Pancreas (tissue), 10 donors: ENCODE data around the gene ARHGEF7. TPM values are rescaled to one million over a fixed set of nuclear protein-coding genes. Genes with fewer than 3 reads are reported as not detected.

Experiments
- ATAC-seq, 4 donors: fragments of 200-7000 bp; cut with Tn5 transposase; one replicate each; pipeline versions ENCODE4 v1.8.0 to v1.9.1; 2020; ENCODE audit warnings: mild to moderate bottlenecking in 4 of 4, moderate library complexity in 4 of 4
- DNase-seq, 6 donors: peaks; one replicate each; pipeline ENCODE4 v3.0.0-alpha.2; 2020
- FAIRE-seq: peaks from 2 replicates; lab custom pipeline; 2012; peaks lifted over from hg19 to GRCh38; lab: Jason Lieb, UNC
- H3K27ac ChIP-seq, 4 donors: fragments of 200-600 bp; sonication (generic); 1 replicate in 3 of 4; 2 replicates in 1 of 4; pipeline versions ENCODE4 v1.5.0 to v1.8.0; 2020
- H3K27me3 ChIP-seq, 4 donors: fragments of 200-600 bp; one replicate each; pipeline ENCODE4 v1.8.0; 2021
- H3K36me3 ChIP-seq, 3 donors: fragments of 200-600 bp; sonication (generic) in 1 of 3; one replicate each; pipeline versions ENCODE4 v1.5.0 to v1.8.0; 2020 to 2021
- H3K4me1 ChIP-seq, 3 donors: fragments of 200-600 bp; one replicate each; pipeline ENCODE4 v1.8.0; 2021
- H3K4me3 ChIP-seq, 4 donors: fragments of 200-600 bp; sonication (generic) in 2 of 4; one replicate each; pipeline versions ENCODE4 v1.5.0 to v1.8.0; 2020 to 2021
- H3K9me3 ChIP-seq, 4 donors: fragments of 200-600 bp; one replicate each; pipeline ENCODE4 v1.8.0; 2021
- CTCF ChIP-seq, 4 donors: fragments of 200-600 bp; sonication (generic) in 3 of 4; IDR thresholded peaks; one replicate each; pipeline versions ENCODE4 v1.5.0 to v1.8.0; 2021; ENCODE audit warnings: antibody characterized with exemption in 4 of 4
- WGBS, 2 donors: extraction: QIAGEN DNeasy Blood & Tissue Kit; methylation state at CpG; one replicate each; pipeline ENCODE4 v1.1.7; 2013; 5-methylcytosine and 5-hydroxymethylcytosine counted together
- intact Hi-C, 3 donors: fragments of 100-400 bp; cut with DNase I; formaldehyde crosslinking; loops; one replicate each; pipeline versions ENCODE4 v1.11.1 to v1.14.2; 2022
- polyA plus RNA-seq, 2 donors: library from polyadenylated mRNA; stranded (reverse); fragments of 200-250 nt; gene quantifications; one replicate each; pipeline ENCODE4 v1.2.3, GENCODE V29; 2013
- total RNA-seq, 6 donors: library from RNA; stranded (reverse); fragmentation: NEBNext Ultra II Directional in 4 of 6; extraction: Animal tissue kit (Norgen Biotek cat#: 25700) in 4 of 6; gene quantifications; one replicate each; pipeline versions ENCODE4 v1.2.1 to v1.2.4, GENCODE V29; 2021 to 2023
- donor health status: healthy with polysubstance abuse.
- donor health status: DM: no; HTN: no; CAD: no; lungs with moderate emphysema.
- donor health status: DM: no; HTN: no; CAD: no.
- donor health status: control.
- donor health status: control.
- donor health status: Bipolar disorder and iron deficiency.
- donor health status: DM: yes; HTN: yes; CAD: no.
- donor health status: DM: no; HTN: no; CAD: no.
- donor health status: DM: no; HTN: no; CAD: no.
- donor health status: DM: yes; HTN: yes; CAD: no.

The ARHGEF7 gene
- total and polyA plus RNA-seq, 8 donors, result 13.4 to 37.7 (median 22.2) TPM

DNA sequence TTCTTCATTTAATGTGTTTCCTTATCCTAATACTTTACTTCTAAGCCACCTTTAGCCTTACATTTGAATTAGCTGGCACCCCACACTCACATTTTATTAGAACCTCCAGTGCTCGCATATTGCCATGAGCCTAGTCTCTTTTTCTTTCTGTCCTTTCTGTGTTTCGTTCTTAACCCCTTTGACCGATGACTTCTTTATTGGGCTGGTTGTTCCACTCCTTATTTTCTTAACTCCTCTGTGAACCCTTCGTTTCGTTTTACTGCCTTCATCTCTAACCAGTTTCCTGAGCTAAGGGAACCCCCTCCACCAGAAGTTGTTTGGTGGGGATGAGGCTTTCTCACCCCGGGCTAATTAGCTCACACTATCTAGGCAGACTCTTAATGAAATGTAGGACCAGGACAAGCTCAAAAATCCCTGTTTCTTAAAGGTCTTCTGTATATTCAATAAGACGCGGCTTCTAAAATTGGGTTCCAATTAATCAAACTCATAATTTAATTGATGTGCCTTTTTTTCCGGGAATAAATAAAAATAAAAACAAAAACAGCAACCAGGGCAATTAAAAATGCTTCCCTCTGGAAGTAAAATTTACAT, 19.1 kb upstream of the ARHGEF7 start:
- no peak for DNase-seq
- Histone ChIP-seq H3K27me3 (no peaks in the 10 kb centered on the region), H3K9me3 (no peaks in the 10 kb centered on the region), H3K4me1 (no peaks in the 10 kb centered on the region), H3K4me3 (no peak overlapping the region), H3K27ac (no peak overlapping the region), H3K36me3 (no peaks in the 10 kb centered on the region)
- intact Hi-C loops, result loop anchor here in 1 of 3 donors (10.0 kb wide), 1 partner anchor 119 kb away; no protein-coding TSS in a partner anchor
- WGBS, 2 donors, result 56 to 64% methylated on average over 9 of the region's 9 CpGs
- no peak for TF ChIP-seq CTCF (IDR thresholded peaks at IDR 0.05)
- FAIRE-seq, result no peak
- no peak for ATAC-seq

GRCh38 chr13:111099290-111099689, 15.8 kb upstream of the ARHGEF7 start:
- no peak for ATAC-seq
- Histone ChIP-seq H3K4me1 (no peaks in the 10 kb centered on the region), H3K27ac (no peak overlapping the region), H3K36me3 (no peaks in the 10 kb centered on the region), H3K27me3 (no peaks in the 10 kb centered on the region), H3K9me3 (no peaks in the 10 kb centered on the region), H3K4me3 (no peak overlapping the region)
- intact Hi-C loops, result loop anchor here in 1 of 3 donors (10.0 kb wide), 1 partner anchor 116 kb away; no protein-coding TSS in a partner anchor
- TF ChIP-seq CTCF (IDR thresholded peaks at IDR 0.05), result no peak
- no peak for DNase-seq
- no peak for FAIRE-seq
- WGBS, 2 donors, result 24 to 28% methylated on average over 1 of the region's 1 CpG

GRCh38 chr13:111110054-111110453, 5.1 kb upstream of the ARHGEF7 start:
- H3K9me3 ChIP-seq, result no peaks in the 10 kb centered on the region
- H3K27ac ChIP-seq, result no peak overlapping the region
- FAIRE-seq (no peak), ATAC-seq (no peak), DNase-seq (no peak)
- H3K27me3 ChIP-seq, result peaks cover 0 to 4% (median 0%) of the 10 kb centered on the region in 4 donors
- TF ChIP-seq CTCF (IDR thresholded peaks at IDR 0.05), result no peak
- intact Hi-C loops, result no loop called here
- H3K4me3 ChIP-seq, result no peak overlapping the region
- H3K4me1 ChIP-seq, result no peaks in the 10 kb centered on the region
- no peaks in the 10 kb centered on the region for H3K36me3 ChIP-seq
- WGBS, 2 donors, result 49 to 62% methylated on average over 2 of the region's 2 CpGs

- no peaks in the 10 kb centered on the region for H3K9me3 ChIP-seq
- no peak for FAIRE-seq
- no peak for DNase-seq
- no peak overlapping the region for H3K4me3 ChIP-seq
- H3K36me3 ChIP-seq, result no peaks in the 10 kb centered on the region
- peaks cover 0 to 7% (median 3%) of the 10 kb centered on the region in 4 donors for H3K27me3 ChIP-seq
- H3K27ac ChIP-seq, result no peak overlapping the region
- no peak for ATAC-seq
- WGBS, 2 donors, result 73 to 76% methylated on average over 7 of the region's 7 CpGs
- TF ChIP-seq CTCF (IDR thresholded peaks at IDR 0.05), result no peak
- intact Hi-C loops, result no loop called here
- H3K4me1 ChIP-seq, result peaks cover 0 to 4% (median 0%) of the 10 kb centered on the region in 3 donors
Measured at GRCh38 chr13:111111376-111111937, 3.7 kb upstream of the ARHGEF7 start.

- ATAC-seq (no peak), FAIRE-seq (no peak), DNase-seq (no peak)
- Histone ChIP-seq H3K27ac (no peak overlapping the region), H3K27me3 (peaks cover 0 to 7% (median 3%) of the 10 kb centered on the region in 4 donors), H3K4me3 (no peak overlapping the region), H3K36me3 (no peaks in the 10 kb centered on the region), H3K4me1 (peaks cover 0 to 4% (median 0%) of the 10 kb centered on the region in 3 donors), H3K9me3 (no peaks in the 10 kb centered on the region)
- no peak for TF ChIP-seq CTCF (IDR thresholded peaks at IDR 0.05)
- WGBS, 2 donors, result 79 to 86% methylated on average over 9 of the region's 9 CpGs
- intact Hi-C loops, result no loop called here
Measured at GRCh38 chr13:111112196-111112595, 2.9 kb upstream of the ARHGEF7 start.
